H1 (cell line): Measurements from ENCODE around the gene AATK. TPM values are rescaled to one million over a fixed set of nuclear protein-coding genes. Genes with fewer than 3 reads are reported as not detected.
A peak's percentile ranks its signal among the peaks of the same experiment; 100 is the strongest.

ENCODE experiments used
- CTCF ChIA-PET: fragments of 300-600 bp; sonication (Branson Sonifier 250); formaldehyde crosslinking; loops from one replicate; lab custom pipeline; 2021; ENCODE audit not compliant: partially characterized antibody; lab: Charles Lee
- POLR2A ChIA-PET: fragments of 300-600 bp; sonication (Branson Sonifier 250); formaldehyde crosslinking; loops from one replicate; lab custom pipeline; 2021; ENCODE audit warnings: inconsistent platforms; ENCODE audit not compliant: partially characterized antibody; lab: Charles Lee
- DNase-seq, 2 experiments: peaks; one replicate each; pipeline versions ENCODE4 v3.0.0 to v3.0.0-alpha.2; 2010 to 2022; ENCODE audit warnings: low spot score in 2 of 2, low read depth in 1 of 2, mixed read lengths in 1 of 2
- FAIRE-seq: peaks from 2 replicates; lab custom pipeline; 2011; peaks lifted over from hg19 to GRCh38; lab: Jason Lieb, UNC
- H2AFZ ChIP-seq: 2 replicates; pipeline ENCODE4 v1.8.1; 2012; ENCODE audit warnings: low read length, inconsistent platforms
- H2AK5ac ChIP-seq: 2 replicates; pipeline ENCODE4 v1.6.1; 2013; ENCODE audit warnings: low read depth, low read length
- H2BK120ac ChIP-seq: replicated peaks from 2 replicates; pipeline ENCODE3; 2013; ENCODE audit warnings: low read depth, low read length, inconsistent platforms
- H2BK12ac ChIP-seq: 2 replicates; pipeline ENCODE4 v1.6.1; 2013; ENCODE audit warnings: low read depth, low read length
- H2BK15ac ChIP-seq: 2 replicates; pipeline ENCODE4 v1.6.1; 2013; ENCODE audit warnings: low read length
- H2BK20ac ChIP-seq: 2 replicates; pipeline ENCODE4 v1.6.1; 2013; ENCODE audit warnings: low read length
- H2BK5ac ChIP-seq: 2 replicates; pipeline ENCODE4 v1.6.1; 2013; ENCODE audit warnings: low read depth, low read length
- H3K14ac ChIP-seq: 2 replicates; pipeline ENCODE4 v1.6.1; 2013; ENCODE audit warnings: inconsistent platforms; ENCODE audit not compliant: insufficient read length
- H3K18ac ChIP-seq: 2 replicates; pipeline ENCODE4 v1.6.1; 2013; ENCODE audit warnings: low read length; ENCODE audit errors: extremely low read depth
- H3K23ac ChIP-seq: 2 replicates; pipeline ENCODE4 v1.6.1; 2013; ENCODE audit warnings: inconsistent platforms; ENCODE audit not compliant: insufficient read length
- H3K23me2 ChIP-seq: 2 replicates; pipeline ENCODE4 v1.6.1; 2013; ENCODE audit warnings: low read depth, low read length
- H3K27ac ChIP-seq: 2 replicates; pipeline ENCODE4 v1.6.1; 2011; ENCODE audit warnings: low read depth, low read length, inconsistent platforms
- H3K27me3 ChIP-seq, 4 experiments: replicated peaks in 1 of 4; 1 replicate in 1 of 4; 2 replicates in 3 of 4; pipeline versions ENCODE4 v1.6.1 to v1.8.1; 2011 to 2013; ENCODE audit warnings: low read length in 3 of 4, mild to moderate bottlenecking in 3 of 4, inconsistent platforms in 2 of 4, mixed read lengths in 2 of 4, moderate library complexity in 1 of 4; ENCODE audit not compliant: control insufficient read depth in 3 of 4, insufficient read depth in 3 of 4; ENCODE audit errors: extremely low read depth in 1 of 4
- H3K36me3 ChIP-seq, 4 experiments: 2 replicates each; pipeline versions ENCODE4 v1.6.1 to v1.8.1; 2011 to 2013; ENCODE audit warnings: mild to moderate bottlenecking in 4 of 4, low read length in 3 of 4, moderate library complexity in 2 of 4, control low read depth in 1 of 4, inconsistent platforms in 1 of 4; ENCODE audit not compliant: insufficient read depth in 4 of 4, control insufficient read depth in 2 of 4
- H3K4ac ChIP-seq: replicated peaks from 2 replicates; pipeline ENCODE3; 2013; ENCODE audit warnings: low read length, low read depth, mixed read lengths, inconsistent platforms; ENCODE audit not compliant: insufficient read length
- H3K4me1 ChIP-seq, 4 experiments: replicated peaks in 1 of 4; 1 replicate in 1 of 4; 2 replicates in 3 of 4; pipeline versions ENCODE4 v1.6.1 to v1.8.1; 2011 to 2013; ENCODE audit warnings: low read length in 3 of 4, inconsistent platforms in 2 of 4, mixed read lengths in 1 of 4; ENCODE audit not compliant: insufficient read depth in 4 of 4, control insufficient read depth in 3 of 4
- H3K4me2 ChIP-seq, 2 experiments: 2 replicates each; pipeline versions ENCODE4 v1.6.1 to v1.8.1; 2011 to 2013; ENCODE audit warnings: low read depth in 2 of 2, low read length in 2 of 2, control low read depth in 1 of 2, inconsistent platforms in 1 of 2, mild to moderate bottlenecking in 1 of 2; ENCODE audit not compliant: insufficient read depth in 1 of 2
- H3K4me3 ChIP-seq, 4 experiments: fragments of 200-600, 300-600 bp in 1 of 4; sonication (generic), shearing (Covaris generic), sonication (Bioruptor Twin) in 1 of 4; 2 replicates each; pipeline versions ENCODE4 v1.5.1 to v1.8.1; 2011 to 2016; ENCODE audit warnings: low read length in 4 of 4, low read depth in 3 of 4, control low read depth in 2 of 4, inconsistent platforms in 2 of 4, mild to moderate bottlenecking in 2 of 4, mixed read lengths in 1 of 4, moderate library complexity in 1 of 4; ENCODE audit not compliant: insufficient read depth in 2 of 4; ENCODE audit errors: extremely low read depth in 1 of 4
- H3K56ac ChIP-seq: replicated peaks from 2 replicates; pipeline ENCODE3; 2013; ENCODE audit warnings: low read depth, mild to moderate bottlenecking, mixed read lengths, low read length, inconsistent platforms; ENCODE audit not compliant: insufficient read length
- H3K79me1 ChIP-seq: 2 replicates; pipeline ENCODE4 v1.6.1; 2013; ENCODE audit warnings: low read depth, low read length, control low read depth
- H3K79me2 ChIP-seq, 2 experiments: 2 replicates each; pipeline versions ENCODE4 v1.6.1 to v1.8.1; 2012 to 2013; ENCODE audit warnings: low read length in 2 of 2, mild to moderate bottlenecking in 2 of 2, inconsistent platforms in 1 of 2; ENCODE audit not compliant: insufficient read depth in 2 of 2, control insufficient read depth in 1 of 2
- H3K9ac ChIP-seq, 4 experiments: replicated peaks in 1 of 4; 1 replicate in 1 of 4; 2 replicates in 3 of 4; pipeline versions ENCODE4 v1.6.1 to v1.8.1; 2011 to 2013; ENCODE audit warnings: low read depth in 3 of 4, low read length in 3 of 4, control low read depth in 2 of 4, mild to moderate bottlenecking in 2 of 4, moderate library complexity in 2 of 4, inconsistent platforms in 1 of 4; ENCODE audit errors: extremely low read depth in 1 of 4
- H3K9me3 ChIP-seq, 2 experiments: 2 replicates each; pipeline versions ENCODE4 v1.6.1 to v1.8.1; 2012 to 2013; ENCODE audit warnings: mild to moderate bottlenecking in 2 of 2, moderate library complexity in 2 of 2, control low read depth in 1 of 2, inconsistent platforms in 1 of 2, low read depth in 1 of 2, low read length in 1 of 2, mixed read lengths in 1 of 2; ENCODE audit not compliant: insufficient read depth in 2 of 2
- H4K20me1 ChIP-seq, 2 experiments: replicated peaks in 1 of 2; 2 replicates each; pipeline versions ENCODE3 to v1.8.1; 2011 to 2013; ENCODE audit warnings: inconsistent platforms in 2 of 2, low read length in 2 of 2, mild to moderate bottlenecking in 1 of 2; ENCODE audit not compliant: insufficient read depth in 2 of 2, control insufficient read depth in 1 of 2
- H4K5ac ChIP-seq: 2 replicates; pipeline ENCODE4 v1.6.1; 2013; ENCODE audit warnings: low read length, low read depth, mixed read lengths, inconsistent platforms; ENCODE audit not compliant: insufficient read length
- H4K8ac ChIP-seq: 2 replicates; pipeline ENCODE4 v1.8.0; 2013; ENCODE audit warnings: mild to moderate bottlenecking, moderate library complexity, low read length, inconsistent platforms; ENCODE audit not compliant: insufficient read depth; ENCODE audit errors: extremely low read depth
- H4K91ac ChIP-seq: replicated peaks from 2 replicates; pipeline ENCODE3; 2013; ENCODE audit warnings: low read length, mixed read lengths, inconsistent platforms; ENCODE audit not compliant: insufficient read length
- KDM5A ChIP-seq: fragments of 200-600 bp; IDR thresholded peaks from 2 replicates; pipeline ENCODE4 v1.7.1; 2012; ENCODE audit warnings: mild to moderate bottlenecking, low read length, inconsistent platforms, mixed read lengths
- WGBS, 2 experiments: shearing (Covaris generic) in 1 of 2; methylation state at CpG; one replicate each; pipeline versions ENCODE4 v1.1.6 to v1.1.7; 2013 to 2015; ENCODE audit warnings: low lambda C conversion rate in 2 of 2, mixed read lengths in 2 of 2, inconsistent platforms in 1 of 2, low coverage in 1 of 2, missing lambda C conversion rate in 1 of 2; ENCODE audit not compliant: insufficient replicate concordance in 2 of 2, insufficient coverage in 1 of 2, insufficient read length in 1 of 2; ENCODE audit errors: extremely low coverage in 1 of 2, missing lambda C conversion rate in 1 of 2; 5-methylcytosine and 5-hydroxymethylcytosine counted together
- polyA plus RNA-seq, 7 experiments: library from polyadenylated mRNA; depleted of rRNA in 3 of 7; stranded (reverse) in 5 of 7; unstranded in 2 of 7; fragments of >200 nt in 5 of 7; fragments of 200-250 nt in 2 of 7; gene quantifications; 1 replicate in 5 of 7; 2 replicates in 1 of 7; 4 replicates in 1 of 7; pipeline versions ENCODE4 v1.2.1 to v1.2.3, GENCODE V29; 2011 to 2013; ENCODE audit warnings: missing spikeins in 2 of 7, mixed read lengths in 2 of 7
- total RNA-seq: library from RNA; stranded (reverse); fragmentation: NEBNext Ultra II Directional; extraction: Animal tissue kit (Norgen Biotek cat#: 25700); gene quantifications from 2 replicates; pipeline ENCODE4 v1.2.1, GENCODE V29; 2021
- TF ChIP-seq, protein P1 (sequence below), 3 experiments: IDR thresholded peaks; 1 replicate in 2 of 3; 2 replicates in 1 of 3; pipeline versions ENCODE4 v1.5.1 to v1.6.1; 2011; ENCODE audit warnings: low read length in 3 of 3, mild to moderate bottlenecking in 3 of 3, inconsistent platforms in 2 of 3, low read depth in 1 of 3, moderate library complexity in 1 of 3; ENCODE audit not compliant: insufficient read depth in 1 of 3; ENCODE audit errors: control extremely low read depth in 1 of 3

The AATK gene
- total and polyA plus RNA-seq, 2 of the 8 experiments (the other 6 are each of a cell fraction or from before 2014, with no cell fraction given) = 1.7 to 3.5 TPM

DNA sequence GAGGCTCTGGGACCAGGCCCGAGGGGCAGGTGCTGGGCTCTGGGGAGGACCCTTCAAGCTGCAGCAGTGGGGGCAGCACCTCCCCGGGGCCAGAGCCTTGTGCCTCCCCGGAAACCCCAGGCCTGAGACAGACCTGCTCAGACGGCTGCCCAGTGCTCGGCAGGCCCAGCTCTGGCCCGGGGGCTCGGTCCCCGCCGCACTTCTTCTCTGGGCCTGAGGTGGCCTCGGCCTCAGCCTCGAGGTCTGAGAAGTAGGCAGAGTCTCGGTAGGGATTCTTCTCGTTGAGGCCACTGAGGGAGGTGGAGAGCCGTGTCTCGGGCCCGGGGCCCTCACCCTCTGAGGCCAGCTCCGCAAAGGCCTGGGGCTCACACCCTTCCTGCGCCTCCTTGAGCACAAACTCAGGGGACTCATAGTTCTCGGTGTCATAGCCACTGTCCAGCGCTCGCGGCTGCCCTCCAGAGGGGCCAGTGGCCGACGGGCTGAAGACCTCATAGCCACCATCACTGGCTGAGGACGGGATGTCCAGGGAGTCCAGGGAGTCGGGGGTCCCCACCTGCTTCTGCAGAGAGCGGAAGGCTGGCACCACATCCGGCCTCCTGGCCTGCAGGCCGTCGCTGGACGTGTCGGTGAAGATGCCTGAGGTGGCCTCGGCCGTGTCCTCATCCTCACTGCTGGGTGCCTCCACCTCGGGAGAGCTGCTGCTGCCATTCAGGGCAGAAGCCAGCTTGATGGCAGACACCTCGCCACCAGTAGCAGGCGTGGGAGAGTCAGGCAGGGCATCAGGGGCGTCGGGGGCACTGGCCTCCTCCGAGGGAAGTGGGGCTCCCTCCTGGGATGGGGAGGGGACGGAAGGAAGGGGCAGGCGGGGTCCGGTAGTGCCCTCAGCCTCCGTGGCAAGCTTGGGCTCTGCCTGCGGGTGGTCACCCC is 45.1 kb downstream of the AATK start:
- Histone ChIP-seq H3K23me2 (peaks cover 3% of the 10 kb centered on the region; the same call in 1 of the 2 replicates), H2BK20ac (no peak overlapping the region), H3K4me2 (no peak overlapping the region), H3K27ac (no peak overlapping the region), H3K79me1 (no peaks in the 10 kb centered on the region), H4K5ac (no peak overlapping the region), H3K18ac (no peak overlapping the region; the same call in 1 of the 2 replicates), H3K9ac (no peak overlapping the region), H4K8ac (peak overlapping the region; percentile 51), H2AK5ac (no peak overlapping the region), H3K23ac (no peak overlapping the region), H3K4me3 (no peak overlapping the region), H3K79me2 (no peaks in the 10 kb centered on the region), H3K36me3 (no peaks in the 10 kb centered on the region), H2BK120ac (no peak overlapping the region), H4K20me1 (peaks cover 0 to 3% of the 10 kb centered on the region in 2 experiments), H3K4ac (peak overlapping the region; percentile 32), H3K4me1 (peaks cover 0 to 16% (median 6%) of the 10 kb centered on the region in 4 experiments; a peak in 5 of 7 replicates)
- 91% methylated on average over 30 of the region's 45 CpGs; no CpG with 5 or more reads in 1 of the 2 experiments for WGBS, 2 experiments
- POLR2A ChIA-PET = interaction anchor here (1.2 to 2.3 kb wide), 2 partner anchors 11 to 392 kb away, joined by 4 to 8 read pairs; partner anchors contain the start of gene ACTG1
- DNase-seq = no peak
- TF ChIP-seq, protein P1, sequence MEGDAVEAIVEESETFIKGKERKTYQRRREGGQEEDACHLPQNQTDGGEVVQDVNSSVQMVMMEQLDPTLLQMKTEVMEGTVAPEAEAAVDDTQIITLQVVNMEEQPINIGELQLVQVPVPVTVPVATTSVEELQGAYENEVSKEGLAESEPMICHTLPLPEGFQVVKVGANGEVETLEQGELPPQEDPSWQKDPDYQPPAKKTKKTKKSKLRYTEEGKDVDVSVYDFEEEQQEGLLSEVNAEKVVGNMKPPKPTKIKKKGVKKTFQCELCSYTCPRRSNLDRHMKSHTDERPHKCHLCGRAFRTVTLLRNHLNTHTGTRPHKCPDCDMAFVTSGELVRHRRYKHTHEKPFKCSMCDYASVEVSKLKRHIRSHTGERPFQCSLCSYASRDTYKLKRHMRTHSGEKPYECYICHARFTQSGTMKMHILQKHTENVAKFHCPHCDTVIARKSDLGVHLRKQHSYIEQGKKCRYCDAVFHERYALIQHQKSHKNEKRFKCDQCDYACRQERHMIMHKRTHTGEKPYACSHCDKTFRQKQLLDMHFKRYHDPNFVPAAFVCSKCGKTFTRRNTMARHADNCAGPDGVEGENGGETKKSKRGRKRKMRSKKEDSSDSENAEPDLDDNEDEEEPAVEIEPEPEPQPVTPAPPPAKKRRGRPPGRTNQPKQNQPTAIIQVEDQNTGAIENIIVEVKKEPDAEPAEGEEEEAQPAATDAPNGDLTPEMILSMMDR (IDR thresholded peaks at IDR 0.05; ENCODE audit: control extremely low read depth in 1 of 3, insufficient read depth in 1 of 3, low read depth in 1 of 3, low read length in 3 of 3) = peak in 2 of 3 experiments; percentile 7 to 15; a peak in 2 of 4 replicates
- TF ChIP-seq KDM5A = no peak
- TF ChIP-seq, all 59 proteins: peak for 1
- CTCF ChIA-PET = interaction anchor here (0.5 to 5.0 kb wide), 24 partner anchors 9 to 1071 kb away, joined by 3 to 24 read pairs (median 4); no protein-coding TSS in a partner anchor
- Histone ChIP-seq H2BK5ac (no peak overlapping the region), H4K91ac (no peak overlapping the region), H3K56ac (no peak overlapping the region), H3K27me3 (peaks cover 0 to 11% (median 7%) of the 10 kb centered on the region in 4 experiments; a peak in 3 of 7 replicates), H2BK15ac (no peak overlapping the region), H3K14ac (no peak overlapping the region), H2AFZ (no peak overlapping the region), H3K9me3 (no peaks in the 10 kb centered on the region), H2BK12ac (no peak overlapping the region)
- no peak for FAIRE-seq
